Stimulated activated CD4-positive, alpha-beta T cell treated with anti-CD3 and anti-CD28 coated beads, Interleukin-2, amount 100 ng/mL, for 24 hours (primary cell): ENCODE measurements around the gene GOLGA8A.
"Not testable (repeated sequence)": the region's sequence is repeated elsewhere in the genome, so short reads cannot be mapped to it uniquely, and the experiment has no call there.

Source experiments
- DNase-seq, 2 donors: peaks; one replicate each; pipeline ENCODE4 v3.0.0-alpha.2; 2020

Gene GOLGA8A

GRCh38 chr15:34437687-34438086 lies at the start of gene GOLGA8A:
Gene GOLGA8A, minus strand, starts transcription at chr15:34437808. Its CDS starts 48,117 bp downstream, at chr15:34389691.
- peak; percentile 84 to 89 for DNase-seq

GRCh38 chr15:34483644-34484043 lies 46.0 kb upstream of the GOLGA8A start:
- no peak for DNase-seq

GRCh38 chr15:34481370-34481769 lies 43.8 kb upstream of the GOLGA8A start:
- no peak for DNase-seq

GRCh38 chr15:34473840-34474239 lies 36.2 kb upstream of the GOLGA8A start:
- no peak for DNase-seq

GRCh38 chr15:34472947-34473346 lies 35.3 kb upstream of the GOLGA8A start:
- DNase-seq: no peak

GRCh38 chr15:34470892-34471291 lies 33.3 kb upstream of the GOLGA8A start:
- no peak for DNase-seq

GRCh38 chr15:34470091-34470490 lies 32.5 kb upstream of the GOLGA8A start:
- DNase-seq: no peak

- no peak for DNase-seq
Measured at GRCh38 chr15:34461730-34462129, 24.1 kb upstream of the GOLGA8A start.

- DNase-seq: no peak
Measured at GRCh38 chr15:34460451-34460850, 22.8 kb upstream of the GOLGA8A start.

- no peak for DNase-seq
Measured at GRCh38 chr15:34456658-34457057, 19.1 kb upstream of the GOLGA8A start.

GRCh38 chr15:34442891-34443290 lies 5.3 kb upstream of the GOLGA8A start:
- DNase-seq: no peak

- no peak for DNase-seq
Measured at GRCh38 chr15:34439878-34440277, 2.3 kb upstream of the GOLGA8A start.

GRCh38 chr15:34436956-34437442 lies 609 bp downstream of the GOLGA8A start:
- DNase-seq: peak; percentile 55 to 64

- peak; percentile 28 to 36 for DNase-seq
Measured at GRCh38 chr15:34436126-34436955, 1.3 kb downstream of the GOLGA8A start.

GRCh38 chr15:34435658-34436057 lies 1.9 kb downstream of the GOLGA8A start:
- DNase-seq: no peak

GRCh38 chr15:34434627-34435305 lies 2.8 kb downstream of the GOLGA8A start:
- DNase-seq: no peak

GRCh38 chr15:34433956-34434626 lies 3.5 kb downstream of the GOLGA8A start:
- not testable (repeated sequence) for DNase-seq

GRCh38 chr15:34430642-34431041 lies 7.0 kb downstream of the GOLGA8A start:
- DNase-seq: not testable (repeated sequence)

GRCh38 chr15:34423425-34424090 lies 14.1 kb downstream of the GOLGA8A start:
- DNase-seq: not testable (repeated sequence)

GRCh38 chr15:34420953-34421352 lies 16.7 kb downstream of the GOLGA8A start:
- DNase-seq: not testable (repeated sequence)

- not testable (repeated sequence) for DNase-seq
Measured at GRCh38 chr15:34418435-34418834, 19.2 kb downstream of the GOLGA8A start.

GRCh38 chr15:34409511-34409910 lies 28.1 kb downstream of the GOLGA8A start:
- DNase-seq: not testable (repeated sequence)

- not testable (repeated sequence) for DNase-seq
Measured at GRCh38 chr15:34408973-34409372, 28.6 kb downstream of the GOLGA8A start.
